ENCODE results near the gene PFKFB4.

DNA sequence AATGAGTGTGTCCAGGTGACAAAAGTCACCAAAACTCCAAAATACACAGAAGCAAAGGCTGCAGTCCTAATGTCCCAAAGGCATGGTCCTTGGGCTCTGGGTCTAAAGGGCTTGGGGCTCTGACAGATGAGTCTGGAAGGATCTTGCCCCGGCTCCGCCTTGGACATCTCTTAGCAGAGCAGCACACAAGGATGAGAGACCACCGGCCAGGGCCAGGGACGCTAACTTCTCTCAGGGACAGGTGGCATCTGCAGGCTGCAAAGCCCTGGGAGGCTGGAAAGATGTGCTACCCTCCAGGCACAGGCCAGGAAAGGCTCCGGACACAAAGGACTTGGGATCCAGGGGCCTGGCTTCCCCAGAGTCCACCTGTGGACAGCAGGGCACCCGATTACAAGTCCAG is 38.5 kb downstream of the PFKFB4 start:
- TF ChIP-seq CTCF (IDR thresholded peaks at IDR 0.05; ENCODE audit: low read depth, low read length, poor library complexity, severe bottlenecking): no peak
- TF ChIP-seq EZH2phosphoT487 (IDR thresholded peaks at IDR 0.05; ENCODE audit: borderline replicate concordance, low read length): no peak
